Activated CD8-positive, alpha-beta T cell treated with anti-CD3 and anti-CD28 coated beads, Interleukin-2, amount 10 ng/mL, durations not matched to agents 7 days and 5 days (primary cell): ENCODE results near the gene SERPINA5. TPM values are rescaled to one million over a fixed set of nuclear protein-coding genes. Genes with fewer than 3 reads are reported as not detected.
"Not testable (repeated sequence)": the region's sequence is repeated elsewhere in the genome, so short reads cannot be mapped to it uniquely, and the experiment has no call there.

Source experiments
- ATAC-seq: fragments of 150-1000 bp; cut with Tn5 transposase; one replicate; pipeline ENCODE4 v1.10.0; 2021; ENCODE audit warnings: moderate library complexity
- CTCF ChIA-PET: fragments of 350-600 bp; sonication (Branson Sonifier 250); formaldehyde crosslinking; loops from one replicate; lab custom pipeline; 2021; ENCODE audit warnings: antibody characterized with exemption; lab: Charles Lee
- POLR2A ChIA-PET: fragments of 350-600 bp; sonication (Branson Sonifier 250); formaldehyde crosslinking; loops from one replicate; lab custom pipeline; 2021; ENCODE audit warnings: antibody characterized with exemption; lab: Charles Lee
- DNase-seq: peaks from one replicate; pipeline ENCODE4 v3.0.0-alpha.2; 2020
- H3K27ac Mint-ChIP-seq: one replicate; pipeline ENCODE4 v1.8.0; 2021; ENCODE audit warnings: mild to moderate bottlenecking, mixed read lengths
- H3K27me3 Mint-ChIP-seq: one replicate; pipeline ENCODE4 v1.8.0; 2021; ENCODE audit warnings: low read depth, mixed read lengths
- H3K36me3 Mint-ChIP-seq: one replicate; pipeline ENCODE4 v1.8.0; 2021; ENCODE audit warnings: low read depth, mixed read lengths
- H3K4me1 Mint-ChIP-seq: one replicate; pipeline ENCODE4 v1.8.0; 2021; ENCODE audit warnings: low read depth, mixed read lengths
- H3K4me3 Mint-ChIP-seq: one replicate; pipeline ENCODE4 v1.8.0; 2021; ENCODE audit warnings: mild to moderate bottlenecking, mixed read lengths
- H3K9me3 Mint-ChIP-seq: one replicate; pipeline ENCODE4 v1.8.0; 2022; ENCODE audit warnings: mixed read lengths; ENCODE audit not compliant: insufficient read depth
- total RNA-seq, 2 experiments: library from RNA; stranded (reverse); gene quantifications; one replicate each; pipeline ENCODE4 v1.2.3, GENCODE V29; 2021

Gene SERPINA5
- total RNA-seq, 2 experiments from 2014 or later: not detected

GRCh38 chr14:94597788-94598187, 16.6 kb downstream of the SERPINA5 start:
- Mint-ChIP-seq H3K4me1 (no peaks in the 10 kb centered on the region), H3K4me3 (no peak overlapping the region), H3K27ac (no peak overlapping the region), H3K27me3 (no peaks in the 10 kb centered on the region), H3K9me3 (no peaks in the 10 kb centered on the region), H3K36me3 (no peaks in the 10 kb centered on the region)
- POLR2A ChIA-PET: no interaction called here
- DNase-seq (no peak), ATAC-seq (no peak)
- CTCF ChIA-PET: no interaction called here

- ChIA-PET CTCF (no interaction called here), POLR2A (no interaction called here)
- H3K4me1 Mint-ChIP-seq: no peaks in the 10 kb centered on the region
- DNase-seq (no peak), ATAC-seq (no peak)
- no peaks in the 10 kb centered on the region for H3K36me3 Mint-ChIP-seq
- no peaks in the 10 kb centered on the region for H3K27me3 Mint-ChIP-seq
- no peak overlapping the region for H3K27ac Mint-ChIP-seq
- no peaks in the 10 kb centered on the region for H3K9me3 Mint-ChIP-seq
- H3K4me3 Mint-ChIP-seq: no peak overlapping the region
Observed at GRCh38 chr14:94598506-94598815, 17.2 kb downstream of the SERPINA5 start.

- ChIA-PET POLR2A (no interaction called here), CTCF (no interaction called here)
- no peaks in the 10 kb centered on the region for H3K27me3 Mint-ChIP-seq
- DNase-seq: no peak
- no peak overlapping the region for H3K27ac Mint-ChIP-seq
- no peaks in the 10 kb centered on the region for H3K36me3 Mint-ChIP-seq
- H3K4me3 Mint-ChIP-seq: no peak overlapping the region
- no peaks in the 10 kb centered on the region for H3K9me3 Mint-ChIP-seq
- H3K4me1 Mint-ChIP-seq: no peaks in the 10 kb centered on the region
- no peak for ATAC-seq
Observed at GRCh38 chr14:94598816-94599655, 17.8 kb downstream of the SERPINA5 start.

- ChIA-PET POLR2A (no interaction called here), CTCF (no interaction called here)
- no peak for DNase-seq
- no peak overlapping the region for H3K4me3 Mint-ChIP-seq
- no peaks in the 10 kb centered on the region for H3K9me3 Mint-ChIP-seq
- H3K27ac Mint-ChIP-seq: no peak overlapping the region
- ATAC-seq: no peak
- H3K36me3 Mint-ChIP-seq: no peaks in the 10 kb centered on the region
- H3K4me1 Mint-ChIP-seq: no peaks in the 10 kb centered on the region
- H3K27me3 Mint-ChIP-seq: no peaks in the 10 kb centered on the region
Observed at GRCh38 chr14:94599656-94600004, 18.4 kb downstream of the SERPINA5 start.

GRCh38 chr14:94600148-94600545, 18.9 kb downstream of the SERPINA5 start:
- H3K27ac Mint-ChIP-seq: no peak overlapping the region
- no peaks in the 10 kb centered on the region for H3K27me3 Mint-ChIP-seq
- H3K4me1 Mint-ChIP-seq: no peaks in the 10 kb centered on the region
- no peaks in the 10 kb centered on the region for H3K9me3 Mint-ChIP-seq
- ATAC-seq: no peak
- ChIA-PET CTCF (no interaction called here), POLR2A (no interaction called here)
- no peaks in the 10 kb centered on the region for H3K36me3 Mint-ChIP-seq
- no peak for DNase-seq
- no peak overlapping the region for H3K4me3 Mint-ChIP-seq

- ChIA-PET POLR2A (interaction anchor here (0.5 kb wide), 1 partner anchor 1045 kb away, joined by 3 read pairs; no protein-coding TSS in a partner anchor), CTCF (interaction anchor here (0.9 kb wide), 1 partner anchor 53 kb away, joined by 4 read pairs; no protein-coding TSS in a partner anchor)
- no peaks in the 10 kb centered on the region for H3K36me3 Mint-ChIP-seq
- DNase-seq (no peak), ATAC-seq (no peak)
- H3K27ac Mint-ChIP-seq: no peak overlapping the region
- no peaks in the 10 kb centered on the region for H3K4me1 Mint-ChIP-seq
- no peak overlapping the region for H3K4me3 Mint-ChIP-seq
- no peaks in the 10 kb centered on the region for H3K9me3 Mint-ChIP-seq
- H3K27me3 Mint-ChIP-seq: no peaks in the 10 kb centered on the region
Observed at GRCh38 chr14:94601884-94602391, 20.7 kb downstream of the SERPINA5 start.

- Mint-ChIP-seq H3K9me3 (no peaks in the 10 kb centered on the region), H3K4me1 (no peaks in the 10 kb centered on the region), H3K36me3 (no peaks in the 10 kb centered on the region), H3K4me3 (no peak overlapping the region), H3K27me3 (no peaks in the 10 kb centered on the region), H3K27ac (no peak overlapping the region)
- ATAC-seq (no peak), DNase-seq (no peak)
- ChIA-PET CTCF (no interaction called here), POLR2A (interaction anchor here (0.5 kb wide), 1 partner anchor 1045 kb away, joined by 3 read pairs; no protein-coding TSS in a partner anchor)
Observed at GRCh38 chr14:94602722-94603121, 21.5 kb downstream of the SERPINA5 start.

DNA sequence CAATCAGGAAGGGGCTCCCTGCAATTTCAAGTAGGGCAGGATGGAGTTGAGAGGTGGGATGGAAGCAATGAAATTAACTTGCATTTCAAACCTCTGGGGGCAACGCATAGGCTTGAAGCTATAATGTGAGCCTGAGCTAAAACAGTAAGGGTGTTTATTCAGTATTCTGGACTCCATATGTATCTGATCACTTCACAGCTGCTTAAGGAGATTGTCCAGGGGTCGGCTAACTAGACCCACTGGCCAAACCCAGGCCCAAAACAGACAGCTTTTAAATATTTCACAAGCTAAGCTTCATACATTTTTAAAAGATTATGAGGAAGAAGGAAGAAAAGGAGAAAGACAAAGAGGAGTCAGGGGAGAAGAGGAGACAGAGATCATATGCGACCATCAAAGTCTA, 24.1 kb downstream of the SERPINA5 start:
- ChIA-PET POLR2A (no interaction called here), CTCF (no interaction called here)
- DNase-seq: no peak
- Mint-ChIP-seq H3K36me3 (no peaks in the 10 kb centered on the region), H3K27me3 (no peaks in the 10 kb centered on the region), H3K4me3 (no peak overlapping the region), H3K9me3 (no peaks in the 10 kb centered on the region), H3K27ac (no peak overlapping the region), H3K4me1 (no peaks in the 10 kb centered on the region)
- ATAC-seq: no peak

- H3K27ac Mint-ChIP-seq, DNase-seq, H3K36me3 Mint-ChIP-seq, CTCF ChIA-PET, ATAC-seq, H3K4me1 Mint-ChIP-seq, H3K27me3 Mint-ChIP-seq, H3K4me3 Mint-ChIP-seq, H3K9me3 Mint-ChIP-seq, POLR2A ChIA-PET: not testable (repeated sequence)
Observed at GRCh38 chr14:94608966-94609365, 27.7 kb downstream of the SERPINA5 start.

DNA sequence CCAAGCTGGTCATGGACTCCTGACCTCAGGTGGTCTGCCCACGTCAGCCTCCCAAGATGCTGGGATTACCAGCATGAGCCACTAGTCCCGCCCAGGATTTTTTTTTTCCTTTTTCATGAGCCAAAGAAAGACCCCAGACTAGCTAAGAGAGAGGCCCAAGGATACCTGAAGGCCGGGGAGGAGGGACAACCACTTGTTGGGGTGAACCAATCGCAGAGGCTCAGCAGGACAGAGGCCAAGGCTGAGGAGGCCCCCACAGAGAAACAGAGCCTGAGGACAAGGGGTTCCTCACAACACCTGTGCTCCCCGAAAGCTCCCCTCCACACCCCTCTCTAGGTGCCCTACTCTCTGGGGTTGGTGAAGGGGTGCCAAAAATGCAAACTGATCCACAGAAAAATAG, 30.0 kb downstream of the SERPINA5 start:
- H3K4me3 Mint-ChIP-seq: no peak overlapping the region
- CTCF ChIA-PET: no interaction called here

DNA sequence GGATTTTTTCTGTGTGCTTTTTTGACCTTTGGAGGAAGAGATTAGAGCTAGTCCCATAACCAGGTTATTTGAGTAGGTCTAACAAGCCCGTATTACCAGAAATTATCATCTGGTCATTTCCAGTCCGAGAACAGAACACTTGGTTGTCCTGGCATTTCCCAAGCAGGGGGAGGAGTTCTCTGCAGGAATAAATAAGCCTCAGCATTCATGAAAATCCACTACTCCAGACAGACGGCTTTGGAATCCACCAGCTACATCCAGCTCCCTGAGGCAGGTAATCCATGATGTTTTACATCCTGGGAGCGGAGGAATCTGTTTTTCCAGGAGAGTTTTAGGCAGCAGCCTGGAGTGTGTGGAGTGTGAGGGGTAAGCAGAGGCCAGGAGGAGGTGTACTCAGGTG, 30.9 kb downstream of the SERPINA5 start, which contains the start of gene SERPINA3:
SERPINA3 (plus strand) TSS at position 218 of the 400 bp plus-strand sequence. CDS start 2,051 bp downstream, outside the sequence.
- Mint-ChIP-seq H3K4me1 (no peaks in the 10 kb centered on the region), H3K27me3 (no peaks in the 10 kb centered on the region), H3K9me3 (no peaks in the 10 kb centered on the region), H3K4me3 (no peak within 1 kb of the TSS), H3K36me3 (no peaks in the 10 kb centered on the region), H3K27ac (no peak within 1 kb of the TSS)
- DNase-seq: no peak
- ATAC-seq: no peak
- ChIA-PET CTCF (no interaction called here), POLR2A (no interaction called here)

More for the DNA sequence above, 30.0 kb downstream of the SERPINA5 start:
- ATAC-seq (no peak), DNase-seq (no peak)
- Mint-ChIP-seq H3K36me3 (no peaks in the 10 kb centered on the region), H3K27me3 (no peaks in the 10 kb centered on the region), H3K9me3 (no peaks in the 10 kb centered on the region), H3K4me1 (no peaks in the 10 kb centered on the region), H3K27ac (no peak overlapping the region)
- POLR2A ChIA-PET: no interaction called here

GRCh38 chr14:94612580-94613554, 31.6 kb downstream of the SERPINA5 start:
- no peaks in the 10 kb centered on the region for H3K27me3 Mint-ChIP-seq
- DNase-seq (no peak), ATAC-seq (no peak)
- no peaks in the 10 kb centered on the region for H3K4me1 Mint-ChIP-seq
- POLR2A ChIA-PET: no interaction called here
- H3K27ac Mint-ChIP-seq: no peak overlapping the region
- no peak overlapping the region for H3K4me3 Mint-ChIP-seq
- CTCF ChIA-PET: no interaction called here
- H3K36me3 Mint-ChIP-seq: no peaks in the 10 kb centered on the region
- peaks cover 4% of the 10 kb centered on the region for H3K9me3 Mint-ChIP-seq
